BE2C (cell line): ENCODE results near the gene ATP11A.

Source experiments
- DNase-seq: peaks from one replicate; pipeline ENCODE4 v3.0.0-alpha.2; 2020
- H3K27me3 ChIP-seq: fragments of 250-450 bp; sonication (Bioruptor Pico); 2 replicates; pipeline ENCODE4 v1.5.1; 2020; ENCODE audit warnings: mild to moderate bottlenecking
- H3K36me3 ChIP-seq: fragments of 250-450 bp; sonication (Bioruptor Pico); 2 replicates; pipeline ENCODE4 v1.5.1; 2020; ENCODE audit warnings: mild to moderate bottlenecking
- H3K4me1 ChIP-seq: fragments of 250-450 bp; sonication (Bioruptor Pico); 2 replicates; pipeline ENCODE4 v1.5.1; 2020
- H3K4me3 ChIP-seq: 2 replicates; pipeline ENCODE4 v1.5.1; 2011; ENCODE audit warnings: low read depth, low read length
- H3K9me3 ChIP-seq: fragments of 250-450 bp; sonication (Bioruptor Pico); 2 replicates; pipeline ENCODE4 v1.5.1; 2020
- TF ChIP-seq, protein P1 (sequence below): IDR thresholded peaks from 2 replicates; pipeline ENCODE4 v1.5.1; 2012; ENCODE audit warnings: mild to moderate bottlenecking, low read depth, low read length

Gene ATP11A

DNA sequence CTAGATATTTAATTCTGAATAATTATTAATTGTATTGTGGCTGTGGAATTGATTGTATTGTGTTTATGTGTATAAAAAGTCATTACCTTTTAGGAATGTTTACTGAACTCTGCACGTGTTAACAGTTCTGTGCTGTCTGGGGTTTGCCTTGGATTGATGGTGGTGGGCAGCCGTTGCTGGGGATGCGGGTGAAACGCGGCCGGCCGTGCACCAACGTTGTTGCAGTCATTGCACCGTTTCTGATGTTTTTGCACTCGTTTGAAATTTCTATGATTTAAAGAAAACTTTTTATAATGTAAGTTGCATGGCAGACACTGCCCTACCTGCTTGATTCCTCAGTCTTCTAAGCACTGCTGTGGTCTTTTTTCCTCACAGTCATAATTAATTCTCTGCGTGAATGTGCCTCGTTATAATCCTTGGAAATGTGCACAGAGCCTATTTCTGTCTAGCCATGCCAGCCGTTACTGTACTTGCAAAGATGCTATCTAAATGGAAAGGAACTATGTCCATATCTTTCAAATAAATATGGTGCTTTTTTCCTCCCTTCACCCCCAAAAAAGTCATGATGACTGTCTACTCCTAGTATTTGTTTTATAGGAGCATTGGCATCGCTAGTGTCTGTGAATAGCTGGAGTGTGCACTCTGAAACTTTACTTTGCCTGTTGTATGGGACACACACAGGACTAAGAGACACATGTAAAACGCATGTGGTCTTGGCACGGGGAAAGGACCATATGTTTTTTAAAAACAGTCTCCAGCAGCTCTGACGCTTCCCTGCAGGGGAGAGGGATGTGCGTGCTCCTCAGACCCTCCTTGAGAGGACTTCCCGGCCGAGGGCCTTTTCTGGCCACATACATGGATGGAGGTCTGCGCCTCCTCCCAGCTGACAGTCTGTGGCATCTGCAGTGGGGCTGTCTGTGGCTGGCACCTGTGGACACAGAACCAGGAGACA, 238.5 kb downstream of the ATP11A start:
- no peaks in the 10 kb centered on the region for H3K27me3 ChIP-seq
- H3K4me1 ChIP-seq: peaks cover 15% of the 10 kb centered on the region
- H3K9me3 ChIP-seq: no peaks in the 10 kb centered on the region
- peak overlapping the region; percentile 38 for H3K4me3 ChIP-seq
- peak; percentile 19 for DNase-seq
- no peaks in the 10 kb centered on the region for H3K36me3 ChIP-seq
- TF ChIP-seq, protein P1, sequence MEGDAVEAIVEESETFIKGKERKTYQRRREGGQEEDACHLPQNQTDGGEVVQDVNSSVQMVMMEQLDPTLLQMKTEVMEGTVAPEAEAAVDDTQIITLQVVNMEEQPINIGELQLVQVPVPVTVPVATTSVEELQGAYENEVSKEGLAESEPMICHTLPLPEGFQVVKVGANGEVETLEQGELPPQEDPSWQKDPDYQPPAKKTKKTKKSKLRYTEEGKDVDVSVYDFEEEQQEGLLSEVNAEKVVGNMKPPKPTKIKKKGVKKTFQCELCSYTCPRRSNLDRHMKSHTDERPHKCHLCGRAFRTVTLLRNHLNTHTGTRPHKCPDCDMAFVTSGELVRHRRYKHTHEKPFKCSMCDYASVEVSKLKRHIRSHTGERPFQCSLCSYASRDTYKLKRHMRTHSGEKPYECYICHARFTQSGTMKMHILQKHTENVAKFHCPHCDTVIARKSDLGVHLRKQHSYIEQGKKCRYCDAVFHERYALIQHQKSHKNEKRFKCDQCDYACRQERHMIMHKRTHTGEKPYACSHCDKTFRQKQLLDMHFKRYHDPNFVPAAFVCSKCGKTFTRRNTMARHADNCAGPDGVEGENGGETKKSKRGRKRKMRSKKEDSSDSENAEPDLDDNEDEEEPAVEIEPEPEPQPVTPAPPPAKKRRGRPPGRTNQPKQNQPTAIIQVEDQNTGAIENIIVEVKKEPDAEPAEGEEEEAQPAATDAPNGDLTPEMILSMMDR: no peak

DNA sequence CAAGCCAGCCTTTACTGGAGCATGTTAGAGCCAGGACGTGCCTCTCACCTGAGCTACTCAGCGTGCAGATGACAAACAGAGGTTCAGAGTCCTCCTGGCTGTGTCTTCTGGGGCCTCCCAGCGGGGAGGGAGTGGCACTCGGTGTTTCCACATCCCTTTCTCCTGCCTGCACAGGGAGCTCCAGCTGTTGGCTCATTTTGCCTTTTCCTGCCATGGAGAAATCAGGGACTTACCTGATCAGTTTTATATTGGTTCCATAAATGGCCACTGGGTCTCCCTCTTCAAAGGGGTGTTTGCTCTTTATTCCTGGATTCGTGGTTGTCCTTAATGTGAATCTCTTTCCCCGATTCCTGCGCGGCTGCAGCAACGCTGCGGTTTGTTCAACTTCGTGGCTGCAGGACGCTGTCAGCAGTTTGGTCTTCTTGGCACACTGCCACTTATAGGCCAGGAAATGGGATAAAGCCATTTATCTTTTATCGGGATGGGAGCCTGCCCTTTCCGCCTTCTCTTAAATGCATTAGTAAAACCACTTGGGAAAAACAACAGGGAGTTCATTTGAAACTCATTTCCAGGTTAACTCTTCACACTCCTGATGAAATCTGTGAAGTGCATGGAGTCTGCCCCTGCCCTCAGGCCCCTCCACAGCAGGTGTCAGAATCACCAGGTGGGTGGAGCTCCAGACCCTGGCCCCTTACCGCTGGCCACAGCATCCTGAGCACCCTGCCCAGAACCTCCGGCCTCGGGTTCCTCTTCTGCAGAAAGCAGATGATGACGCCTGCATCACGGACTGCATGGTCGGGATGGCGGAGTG, 239.3 kb downstream of the ATP11A start:
- peak overlapping the region; percentile 38 for H3K4me3 ChIP-seq
- H3K27me3 ChIP-seq: no peaks in the 10 kb centered on the region
- no peaks in the 10 kb centered on the region for H3K9me3 ChIP-seq
- DNase-seq: peak; percentile 85
- TF ChIP-seq, protein P1: peak; percentile 3; the same call in 1 of the 2 replicates
- H3K4me1 ChIP-seq: peaks cover 18% of the 10 kb centered on the region
- H3K36me3 ChIP-seq: no peaks in the 10 kb centered on the region

DNA sequence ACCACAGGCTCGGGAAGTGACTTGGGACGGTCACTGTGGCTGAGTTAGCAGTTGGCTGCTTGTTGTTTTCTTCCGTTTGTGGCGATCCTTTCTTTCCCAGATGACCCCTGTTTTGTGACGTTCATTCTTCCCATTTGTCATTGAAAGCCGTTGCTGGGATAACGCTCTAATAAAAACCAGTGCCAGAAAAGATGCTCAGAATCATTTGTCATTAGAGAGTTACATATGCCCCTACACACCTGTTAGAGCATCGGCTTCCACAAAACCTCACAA, 239.9 kb downstream of the ATP11A start:
- no peaks in the 10 kb centered on the region for H3K36me3 ChIP-seq
- no peaks in the 10 kb centered on the region for H3K27me3 ChIP-seq
- H3K9me3 ChIP-seq: no peaks in the 10 kb centered on the region
- peaks cover 19% of the 10 kb centered on the region for H3K4me1 ChIP-seq
- no peak for DNase-seq
- TF ChIP-seq, protein P1: no peak
- peak overlapping the region; percentile 38 for H3K4me3 ChIP-seq

DNA sequence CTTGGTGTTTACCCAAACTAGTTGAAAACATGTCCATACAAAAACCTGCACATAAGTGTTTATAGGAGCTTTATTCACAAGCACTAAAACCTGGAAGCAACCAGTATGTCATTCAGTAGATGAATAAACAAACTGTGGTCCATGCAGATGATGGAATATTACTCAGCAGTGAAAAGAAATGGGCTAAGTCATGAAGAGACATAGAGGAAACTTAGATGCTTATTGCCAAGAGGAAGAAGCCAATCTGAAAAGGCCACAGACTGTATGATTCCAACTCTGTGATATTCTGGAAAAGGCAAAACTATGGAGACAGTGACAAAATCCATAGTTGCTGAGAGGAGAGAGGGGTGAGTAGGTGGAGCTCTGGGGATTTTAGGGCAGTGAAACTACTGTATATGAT, 240.4 kb downstream of the ATP11A start:
- H3K9me3 ChIP-seq: no peaks in the 10 kb centered on the region
- peaks cover 19% of the 10 kb centered on the region for H3K4me1 ChIP-seq
- H3K27me3 ChIP-seq: no peaks in the 10 kb centered on the region
- H3K4me3 ChIP-seq: no peak overlapping the region; the same call in 1 of the 2 replicates
- TF ChIP-seq, protein P1: no peak
- DNase-seq: no peak
- H3K36me3 ChIP-seq: no peaks in the 10 kb centered on the region

DNA sequence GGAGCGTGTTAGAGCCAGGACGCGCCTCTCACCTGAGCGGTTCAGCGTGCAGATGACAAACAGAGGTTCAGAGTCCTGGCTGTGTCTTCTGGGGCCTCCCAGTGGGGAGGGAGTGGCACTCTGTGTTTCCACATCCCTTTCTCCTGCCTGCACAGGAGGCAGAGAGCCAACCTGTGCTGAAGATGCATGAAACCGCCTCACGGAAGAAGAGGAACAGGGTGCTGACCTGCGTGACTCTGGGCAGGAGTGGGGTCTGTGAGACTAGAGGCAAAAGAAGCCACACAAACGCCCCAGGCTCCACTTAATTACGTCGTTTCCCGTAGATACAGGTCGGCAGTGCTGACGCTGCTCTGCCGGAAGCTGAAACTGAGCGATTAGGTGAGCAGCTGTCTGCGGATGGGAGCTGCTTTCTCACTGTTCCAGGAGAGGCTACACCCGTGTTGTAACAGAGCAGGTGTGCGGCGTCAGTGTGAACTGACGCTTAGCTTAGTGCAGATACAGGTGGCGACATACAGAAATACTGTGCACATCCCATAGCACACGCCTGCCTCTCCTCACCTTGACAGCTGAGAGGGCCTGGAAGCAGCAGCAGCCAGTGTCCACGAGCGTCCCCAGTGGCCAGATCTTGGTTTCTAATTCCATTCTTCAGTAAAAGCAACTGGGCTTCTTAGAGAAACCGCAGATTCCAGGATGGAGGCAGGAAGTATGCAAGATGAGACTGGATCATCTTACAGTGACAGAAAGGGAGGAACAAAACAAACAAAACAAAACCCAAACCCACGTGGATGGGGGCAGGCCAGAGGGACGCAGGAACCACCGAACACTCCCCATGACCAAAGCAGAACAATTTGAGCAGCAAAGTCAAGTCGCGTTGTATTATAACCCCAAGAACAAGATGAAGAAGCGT, 241.4 kb downstream of the ATP11A start:
- DNase-seq: peak; percentile 72
- TF ChIP-seq, protein P1: peak; percentile 94
- H3K27me3 ChIP-seq: no peaks in the 10 kb centered on the region
- peak overlapping the region; percentile 63 for H3K4me3 ChIP-seq
- H3K9me3 ChIP-seq: no peaks in the 10 kb centered on the region
- H3K36me3 ChIP-seq: no peaks in the 10 kb centered on the region
- H3K4me1 ChIP-seq: peaks cover 19% of the 10 kb centered on the region
